ENCODE data around the gene MORF4L1. TPM values are rescaled to one million over a fixed set of nuclear protein-coding genes. Genes with fewer than 3 reads are reported as not detected.

Gene MORF4L1
- total RNA-seq, 1 donor = 480 TPM

DNA sequence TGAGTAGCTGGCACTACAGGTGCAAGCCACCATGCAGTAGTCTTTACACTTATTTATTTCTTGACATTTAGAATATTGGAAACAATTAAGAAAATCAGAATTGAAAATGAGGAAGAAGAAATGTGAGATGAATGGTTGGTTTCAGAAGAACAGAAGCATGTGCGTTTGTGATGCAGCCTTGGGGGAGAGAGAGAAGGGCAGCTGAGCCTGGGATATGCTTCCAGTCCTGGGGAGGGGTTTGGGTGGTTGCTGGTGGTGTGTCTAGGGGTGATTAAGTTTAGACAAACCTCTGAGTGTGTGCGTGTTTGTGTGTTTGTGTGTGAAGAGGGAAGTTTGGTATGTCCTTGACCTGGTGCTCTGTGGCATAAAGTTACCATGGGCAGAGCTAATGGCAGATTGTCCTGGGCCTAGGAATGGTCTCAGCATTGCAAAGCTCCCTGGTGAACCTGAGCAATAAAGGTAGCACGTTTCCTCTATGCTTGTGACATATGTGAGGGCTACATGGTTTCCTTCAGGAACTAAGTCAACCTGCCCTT, 36.5 kb downstream of the MORF4L1 start:
- no peak for DNase-seq (ENCODE audit: low read depth)
- TF ChIP-seq, protein P1, sequence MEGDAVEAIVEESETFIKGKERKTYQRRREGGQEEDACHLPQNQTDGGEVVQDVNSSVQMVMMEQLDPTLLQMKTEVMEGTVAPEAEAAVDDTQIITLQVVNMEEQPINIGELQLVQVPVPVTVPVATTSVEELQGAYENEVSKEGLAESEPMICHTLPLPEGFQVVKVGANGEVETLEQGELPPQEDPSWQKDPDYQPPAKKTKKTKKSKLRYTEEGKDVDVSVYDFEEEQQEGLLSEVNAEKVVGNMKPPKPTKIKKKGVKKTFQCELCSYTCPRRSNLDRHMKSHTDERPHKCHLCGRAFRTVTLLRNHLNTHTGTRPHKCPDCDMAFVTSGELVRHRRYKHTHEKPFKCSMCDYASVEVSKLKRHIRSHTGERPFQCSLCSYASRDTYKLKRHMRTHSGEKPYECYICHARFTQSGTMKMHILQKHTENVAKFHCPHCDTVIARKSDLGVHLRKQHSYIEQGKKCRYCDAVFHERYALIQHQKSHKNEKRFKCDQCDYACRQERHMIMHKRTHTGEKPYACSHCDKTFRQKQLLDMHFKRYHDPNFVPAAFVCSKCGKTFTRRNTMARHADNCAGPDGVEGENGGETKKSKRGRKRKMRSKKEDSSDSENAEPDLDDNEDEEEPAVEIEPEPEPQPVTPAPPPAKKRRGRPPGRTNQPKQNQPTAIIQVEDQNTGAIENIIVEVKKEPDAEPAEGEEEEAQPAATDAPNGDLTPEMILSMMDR (IDR thresholded peaks at IDR 0.05; ENCODE audit: insufficient read depth, low read depth, low read length) = no peak
- H3K4me3 ChIP-seq (ENCODE audit: low read depth, low read length) = no peak overlapping the region

DNA sequence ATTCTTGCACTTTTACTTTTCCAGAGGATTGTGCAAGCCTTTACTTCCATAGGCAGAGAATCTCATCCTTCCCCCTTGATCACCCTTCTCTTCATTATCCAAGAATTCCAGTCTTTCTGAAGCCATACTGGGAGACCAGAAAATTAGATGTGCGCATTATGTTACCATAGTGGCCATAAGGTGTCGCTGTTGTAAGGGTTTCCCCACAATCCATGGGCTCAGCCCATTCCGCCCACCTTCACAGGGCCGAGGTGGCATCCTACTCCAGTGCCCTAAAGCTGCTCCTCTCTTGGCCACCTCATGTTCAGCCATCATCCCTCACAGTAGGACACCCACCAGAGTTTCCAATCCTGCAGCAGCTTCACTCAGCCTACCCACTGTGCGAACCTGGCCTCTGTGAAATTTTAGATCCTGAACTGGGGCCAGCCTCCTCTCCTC, 37.1 kb downstream of the MORF4L1 start:
- DNase-seq (ENCODE audit: low read depth) = peak; percentile 54
- TF ChIP-seq, protein P1 (IDR thresholded peaks at IDR 0.05; ENCODE audit: insufficient read depth, low read depth, low read length) = peak; percentile 72
- H3K4me3 ChIP-seq (ENCODE audit: low read depth, low read length) = no peak overlapping the region

- no peak overlapping the region for H3K4me3 ChIP-seq (ENCODE audit: low read depth, low read length)
- DNase-seq (ENCODE audit: low read depth) = no peak
- TF ChIP-seq, protein P1 (IDR thresholded peaks at IDR 0.05; ENCODE audit: insufficient read depth, low read depth, low read length) = no peak
These were observed 37.6 kb downstream of the MORF4L1 start for GRCh38 chr15:78910271-78910670.

DNA sequence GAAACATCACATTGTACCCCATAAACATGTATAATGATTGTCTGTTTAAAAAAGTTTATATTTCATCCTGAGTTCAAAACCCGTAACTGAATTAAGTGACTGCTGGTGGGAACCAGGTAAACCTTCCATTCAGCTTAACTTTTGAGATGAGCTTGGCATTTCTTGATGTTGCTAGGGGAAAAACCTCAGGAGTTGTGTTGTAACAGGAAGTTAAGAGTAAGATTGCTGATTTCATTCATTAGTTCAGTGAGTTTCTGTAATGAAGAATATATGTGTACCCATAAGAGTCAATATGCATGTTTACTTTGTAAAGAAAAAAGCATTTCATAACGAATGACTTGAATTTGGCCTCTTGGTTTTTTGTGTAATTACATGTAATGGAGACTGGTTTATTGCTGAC, 39.6 kb downstream of the MORF4L1 start:
- no peak for DNase-seq (ENCODE audit: low read depth)
- H3K4me3 ChIP-seq (ENCODE audit: low read depth, low read length) = no peak overlapping the region
- TF ChIP-seq, protein P1 (IDR thresholded peaks at IDR 0.05; ENCODE audit: insufficient read depth, low read depth, low read length) = no peak

DNA sequence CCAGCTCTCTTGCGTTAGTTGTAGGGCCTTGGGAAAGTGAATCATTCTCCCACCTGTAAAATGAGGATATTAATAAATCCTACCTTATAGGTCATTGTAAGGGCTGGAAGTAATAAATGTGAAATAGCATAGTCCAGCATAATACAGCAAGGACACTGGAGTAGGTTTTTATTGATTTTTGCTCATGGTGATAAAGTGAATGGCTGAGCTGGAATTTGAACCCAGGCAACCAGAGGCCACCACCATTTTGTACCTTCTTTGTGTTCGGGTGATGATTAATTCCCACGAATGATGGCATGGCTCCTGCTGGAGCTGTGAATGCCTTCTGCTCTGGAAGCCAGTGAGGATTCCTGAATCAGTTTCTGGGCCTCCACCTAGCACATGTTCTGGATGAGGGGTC, 40.3 kb downstream of the MORF4L1 start:
- TF ChIP-seq, protein P1 (IDR thresholded peaks at IDR 0.05; ENCODE audit: insufficient read depth, low read depth, low read length) = no peak
- H3K4me3 ChIP-seq (ENCODE audit: low read depth, low read length) = no peak overlapping the region
- DNase-seq (ENCODE audit: low read depth) = no peak

- TF ChIP-seq, protein P1 (IDR thresholded peaks at IDR 0.05; ENCODE audit: insufficient read depth, low read depth, low read length) = peak; percentile 51
- no peak overlapping the region for H3K4me3 ChIP-seq (ENCODE audit: low read depth, low read length)
- DNase-seq (ENCODE audit: low read depth) = peak; percentile 60
These were observed 41.5 kb downstream of the MORF4L1 start for GRCh38 chr15:78914027-78914764.
